Stimulated activated naive CD8-positive, alpha-beta T cell treated with anti-CD3 and anti-CD28 coated beads, Interleukin-15, Interleukin-2, amounts not matched to agents 100 U/mL and 50 U/mL, for 24 hours (primary cell): Measurements from ENCODE around the gene PRSS8.
"Not testable (repeated sequence)": the region's sequence is repeated elsewhere in the genome, so short reads cannot be mapped to it uniquely, and the experiment has no call there.

Experiments
- ATAC-seq: fragments of 150-1000 bp; cut with Tn5 transposase; one replicate; pipeline ENCODE4 v1.10.0; 2021
- DNase-seq: peaks from one replicate; pipeline ENCODE4 v3.0.0; 2021

PRSS8 gene

DNA sequence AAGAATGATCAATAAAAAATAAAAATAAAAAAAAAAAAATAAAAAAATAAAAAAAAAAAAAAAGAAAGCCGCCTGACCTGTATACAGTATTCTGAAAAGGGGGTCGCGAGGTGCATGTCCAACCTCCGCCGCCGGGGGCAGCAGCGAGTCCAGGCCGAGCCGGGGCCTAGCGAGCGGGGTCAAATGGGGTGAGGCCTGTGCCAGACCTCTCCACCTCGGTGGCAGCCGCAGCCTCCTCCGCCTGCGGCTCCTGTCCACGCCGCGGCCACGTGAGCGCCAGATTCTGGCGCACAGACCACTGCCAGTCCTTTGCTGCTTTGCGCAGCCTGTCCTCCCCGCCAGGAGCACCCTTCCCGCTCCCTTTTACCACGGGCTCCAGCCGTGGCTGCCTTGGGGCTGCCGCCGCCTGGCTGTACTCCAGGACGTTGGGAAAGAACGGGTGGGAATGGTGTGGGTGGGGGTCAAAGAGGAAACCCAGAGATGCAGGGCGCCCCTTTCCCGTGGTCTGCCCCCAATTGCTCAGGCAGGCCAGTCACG lies 29.8 kb downstream of the PRSS8 start:
- DNase-seq: peak; percentile 95
- peak; percentile 63 for ATAC-seq

DNA sequence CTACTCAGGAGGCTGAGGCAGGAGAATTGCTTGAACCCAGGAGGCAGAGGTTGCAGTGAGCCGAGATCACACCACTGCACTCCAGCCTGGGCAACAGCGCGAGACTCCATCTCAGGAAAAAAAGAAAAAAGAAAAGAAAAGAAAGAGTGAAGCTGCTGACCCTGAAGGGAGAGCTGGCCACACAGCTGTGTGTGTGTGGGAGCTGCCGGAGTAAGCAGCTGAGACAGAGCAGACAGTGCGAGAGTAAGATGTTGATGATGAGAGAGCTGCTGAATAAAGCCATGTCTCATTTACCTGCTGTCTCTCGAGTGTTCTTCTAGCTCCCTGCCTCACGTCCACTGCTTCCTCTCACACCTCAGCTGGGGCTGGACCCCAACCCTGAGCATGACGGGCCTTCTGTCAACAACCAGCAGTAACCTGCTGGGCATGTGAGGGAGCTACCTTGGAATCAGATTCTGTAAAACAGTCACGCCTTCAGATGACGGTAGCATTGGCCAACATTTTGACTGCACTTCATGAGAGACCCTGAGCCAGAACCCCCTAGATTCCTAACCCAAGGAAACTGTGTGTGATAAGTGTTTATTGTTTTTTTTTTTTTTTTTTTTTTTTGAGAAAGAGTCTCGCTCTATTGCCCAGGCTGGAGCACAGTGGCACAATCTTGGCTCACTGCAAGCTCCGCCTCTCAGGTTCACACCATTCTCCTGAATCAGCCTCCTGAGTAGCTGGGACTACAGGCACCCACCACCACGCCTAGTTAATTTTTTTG lies 34.5 kb downstream of the PRSS8 start:
- not testable (repeated sequence) for DNase-seq, ATAC-seq

DNA sequence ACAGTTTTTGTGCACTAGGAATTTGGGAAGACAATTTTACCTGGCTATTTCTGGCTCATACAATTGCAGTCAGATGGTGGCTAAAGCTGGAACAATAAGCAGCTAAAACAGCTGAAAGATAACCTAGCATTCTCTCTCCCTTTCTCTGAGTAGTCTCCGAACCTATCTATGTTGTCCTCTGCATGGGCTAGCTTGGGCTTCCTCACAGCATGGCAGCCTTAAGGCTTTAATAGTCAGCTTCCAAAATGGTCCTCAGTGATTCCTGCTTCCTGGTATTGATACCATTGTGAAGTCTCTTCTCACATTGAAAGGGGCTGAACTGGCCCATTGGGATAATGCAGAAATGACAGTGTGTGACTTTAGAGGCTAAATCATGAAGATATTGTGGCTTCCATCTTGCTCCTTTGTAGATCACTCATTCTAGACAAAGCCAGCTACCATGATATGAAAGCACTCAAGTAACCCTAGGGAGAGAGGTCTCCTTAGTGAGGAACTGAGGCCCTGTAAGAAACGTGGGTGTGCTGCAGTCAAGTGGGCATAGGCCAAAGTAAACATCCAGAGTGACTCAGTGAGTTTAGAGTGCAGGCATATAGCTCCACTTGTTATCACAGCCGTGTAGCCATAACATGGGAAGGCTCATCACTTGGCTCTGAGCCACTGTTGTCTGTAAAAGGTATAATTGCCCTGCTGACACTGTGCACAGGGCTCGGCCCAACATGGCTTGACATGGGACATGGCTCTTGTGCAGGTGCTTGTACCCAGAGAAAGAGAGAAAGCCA lies 35.5 kb downstream of the PRSS8 start:
- DNase-seq (no peak), ATAC-seq (no peak)

DNA sequence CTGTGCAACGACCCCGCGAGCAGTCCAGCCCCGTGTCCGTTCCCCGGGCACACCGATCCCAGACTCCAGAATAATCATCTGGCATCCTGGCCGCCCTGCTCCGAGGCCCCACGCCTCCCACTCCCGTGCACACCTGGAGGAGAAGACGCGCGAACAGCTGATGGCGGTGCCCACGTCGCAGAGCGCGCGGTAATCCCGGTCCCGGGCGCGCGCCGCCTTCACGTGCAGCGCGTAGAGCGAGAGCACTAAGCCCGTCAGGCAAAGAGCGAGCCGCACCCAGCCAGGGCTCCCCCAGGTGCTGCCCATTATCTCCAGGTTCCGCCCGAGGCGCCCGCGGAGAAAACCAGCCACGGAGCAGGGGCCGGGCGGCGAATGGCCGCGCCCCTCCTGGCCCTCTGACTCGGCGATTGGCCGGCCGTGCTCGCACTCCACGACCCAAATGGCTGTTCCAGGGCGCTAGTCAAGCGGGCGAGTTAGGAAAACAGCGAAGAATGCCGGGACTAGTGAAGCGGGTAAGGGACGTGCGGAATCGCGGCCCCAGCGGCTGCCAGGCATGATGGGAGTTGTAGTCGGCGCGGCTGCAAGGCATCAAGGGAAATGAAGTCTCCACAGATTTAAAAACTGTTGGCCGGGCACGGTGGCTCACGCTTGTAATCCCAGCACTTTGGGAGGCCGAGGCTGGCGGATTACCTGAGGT lies 41.0 kb downstream of the PRSS8 start, which contains the start of gene VKORC1:
TSS of gene VKORC1 (minus strand) at position 374 of the 697 bp plus-strand sequence. CDS start at position 306, 68 bp downstream.
- peak; percentile 90 for DNase-seq
- peak; percentile 94 for ATAC-seq

DNA sequence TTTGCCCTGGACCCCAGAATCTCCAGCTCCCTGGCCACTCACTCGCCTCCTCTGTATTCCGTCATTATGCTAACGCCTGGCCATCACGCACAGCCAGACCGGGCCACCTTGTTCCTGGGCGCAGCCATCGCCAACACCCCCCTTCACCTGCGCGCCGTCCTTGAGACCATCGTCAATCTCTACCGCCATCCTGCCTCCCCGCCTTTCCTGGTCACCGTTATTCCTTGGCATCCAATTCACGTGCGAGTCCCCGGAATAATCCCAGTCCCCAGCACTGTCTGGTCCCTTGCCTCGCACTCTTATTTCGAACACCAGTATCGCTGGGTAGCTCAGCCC lies 41.5 kb downstream of the PRSS8 start:
- ATAC-seq (no peak), DNase-seq (peak; percentile 28)

DNA sequence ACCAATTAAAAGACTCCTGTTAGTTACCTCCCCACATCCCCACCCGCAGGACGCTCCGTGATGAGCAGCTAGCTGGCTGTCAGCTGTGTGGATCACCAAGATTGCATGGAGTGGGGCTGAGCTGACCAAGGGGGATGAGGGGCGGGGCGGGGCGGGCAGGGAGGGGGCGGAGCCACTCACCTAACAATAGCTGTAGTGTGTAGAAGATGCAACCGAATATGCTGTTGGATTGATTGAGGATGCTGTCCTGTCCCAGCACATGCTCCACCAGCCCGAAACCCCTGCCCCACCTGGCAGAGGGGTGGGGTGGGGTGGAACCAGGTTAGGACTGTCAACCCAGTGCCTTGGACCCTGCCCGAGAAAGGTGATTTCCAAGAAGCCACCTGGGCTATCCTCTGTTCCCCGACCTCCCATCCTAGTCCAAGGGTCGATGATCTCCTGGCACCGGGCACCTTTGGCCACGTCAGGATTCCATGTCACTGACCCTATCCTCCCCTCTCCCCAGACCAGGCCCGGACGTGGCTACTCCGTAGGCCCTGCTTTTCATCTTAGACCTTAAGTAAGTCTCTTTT lies 42.3 kb downstream of the PRSS8 start:
- no peak for ATAC-seq

DNA sequence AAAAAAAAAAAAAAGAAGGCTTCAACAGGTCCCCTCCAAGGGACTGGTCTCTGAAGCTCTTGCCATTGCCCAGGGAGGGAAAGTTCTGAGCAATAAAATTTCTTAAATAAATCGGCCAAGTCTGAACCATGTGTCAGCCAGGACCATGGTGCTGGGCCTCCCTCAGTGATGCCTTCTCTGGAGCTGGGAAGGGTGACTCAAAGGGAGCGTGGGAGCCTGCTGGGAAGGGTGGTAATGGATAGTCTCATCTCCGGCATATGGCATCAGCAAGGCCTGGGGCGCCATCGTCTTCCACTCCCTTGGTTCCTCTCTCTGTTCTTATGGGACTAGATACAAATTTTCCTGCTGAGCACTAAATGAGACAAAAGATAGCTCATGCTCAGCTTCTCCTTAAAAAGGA lies 43.2 kb downstream of the PRSS8 start:
- no peak for DNase-seq
- ATAC-seq: no peak

More for the DNA sequence above, 42.3 kb downstream of the PRSS8 start:
- DNase-seq: no peak

DNA sequence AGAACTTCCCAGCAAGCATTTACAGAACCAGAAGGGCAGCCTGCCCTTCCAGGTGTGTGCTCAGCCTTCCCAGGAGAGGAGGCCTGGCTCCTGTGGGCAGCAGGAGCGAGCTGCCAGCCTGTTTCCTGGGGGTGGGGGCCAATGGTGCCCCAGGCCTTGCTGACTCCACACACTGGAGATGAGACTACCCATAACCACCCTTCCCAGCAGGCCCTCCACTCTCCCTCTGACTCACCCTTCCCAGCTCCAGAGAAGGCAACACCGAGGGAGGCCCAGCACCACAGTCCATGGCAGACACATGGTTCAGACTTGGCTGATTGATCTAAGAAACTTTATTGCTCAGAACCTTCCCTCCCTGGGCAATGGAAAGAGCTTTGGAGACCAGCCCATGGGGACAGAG lies 45.0 kb downstream of the PRSS8 start:
- ATAC-seq (no peak), DNase-seq (no peak)

DNA sequence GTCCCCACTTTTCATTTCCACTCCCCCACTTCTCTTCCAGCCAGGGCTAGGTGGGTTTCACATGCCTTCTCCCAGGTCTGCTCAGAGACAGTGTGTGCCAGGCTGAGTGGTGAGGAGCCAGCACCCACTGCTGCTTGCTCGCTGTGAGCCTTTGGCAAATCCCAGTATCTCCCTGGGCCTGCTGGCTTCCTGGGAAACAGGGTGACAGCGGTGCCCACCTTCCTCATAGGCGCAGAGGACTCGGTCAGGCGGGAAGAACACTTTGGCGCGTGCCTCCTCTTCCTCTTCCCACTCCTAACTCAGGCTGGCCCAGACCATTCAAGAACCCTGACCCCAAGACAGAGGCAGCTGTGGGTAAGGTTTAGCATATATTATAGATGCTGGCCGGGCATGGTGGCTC lies 46.3 kb downstream of the PRSS8 start:
- no peak for DNase-seq
- no peak for ATAC-seq

DNA sequence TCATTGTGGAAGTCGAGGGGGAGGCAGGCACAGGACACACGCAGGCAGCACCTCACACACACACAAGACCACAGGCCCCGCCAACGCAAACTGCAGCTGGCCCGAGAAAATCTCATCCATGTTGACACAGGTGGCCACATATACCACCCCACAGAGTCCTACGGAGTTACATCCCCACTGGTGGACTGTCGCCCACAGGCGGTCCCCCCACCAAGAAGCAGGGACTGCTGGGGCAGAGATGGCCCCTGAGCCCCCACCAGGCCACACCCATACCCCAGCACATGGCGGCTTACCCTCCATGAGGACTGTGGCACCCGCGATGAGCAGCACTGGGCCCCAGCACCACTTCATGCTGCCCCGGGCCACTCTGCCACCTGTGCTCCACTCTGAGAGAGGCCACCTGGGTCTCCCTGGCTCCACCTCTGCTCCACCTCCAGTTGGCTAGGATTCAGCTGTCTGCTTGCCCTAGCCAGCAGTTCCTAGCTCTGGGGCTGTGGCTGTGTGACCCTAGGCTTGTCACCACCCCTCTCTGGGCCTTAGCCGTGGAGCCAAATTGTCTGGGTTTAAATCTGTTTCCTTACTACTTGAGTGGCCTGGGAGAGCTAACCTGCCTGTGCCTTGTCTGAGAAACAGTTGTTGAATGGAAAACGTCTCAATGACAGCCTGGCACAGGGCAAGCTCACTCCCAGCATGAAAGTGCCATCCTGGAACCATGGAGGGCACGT lies 46.9 kb downstream of the PRSS8 start, which contains the start of gene PRSS53:
TSS of gene PRSS53 (minus strand) at position 485 of the 725 bp plus-strand sequence. CDS start at position 351, 134 bp downstream.
- ATAC-seq: no peak
- no peak for DNase-seq

DNA sequence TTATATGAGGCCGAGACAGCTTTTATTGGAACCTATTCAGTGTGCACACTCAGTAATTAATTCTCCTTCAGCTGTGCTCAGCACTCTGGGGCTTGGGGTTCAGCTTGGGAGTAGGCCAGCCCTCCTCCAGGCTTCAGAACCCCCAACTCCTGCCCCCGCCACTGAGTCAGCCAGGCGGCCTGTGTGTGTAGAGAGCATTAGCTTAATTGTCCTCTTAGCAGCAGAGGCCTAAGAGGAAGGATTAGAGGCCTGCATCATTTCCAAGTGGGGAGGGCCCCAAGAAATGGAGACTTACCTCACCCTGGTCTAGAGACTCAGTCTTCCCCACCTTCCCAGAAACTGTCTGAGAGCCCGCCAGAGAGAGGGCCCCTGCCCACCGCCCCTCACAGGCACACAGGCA lies 47.6 kb downstream of the PRSS8 start:
- DNase-seq (no peak), ATAC-seq (no peak)

DNA sequence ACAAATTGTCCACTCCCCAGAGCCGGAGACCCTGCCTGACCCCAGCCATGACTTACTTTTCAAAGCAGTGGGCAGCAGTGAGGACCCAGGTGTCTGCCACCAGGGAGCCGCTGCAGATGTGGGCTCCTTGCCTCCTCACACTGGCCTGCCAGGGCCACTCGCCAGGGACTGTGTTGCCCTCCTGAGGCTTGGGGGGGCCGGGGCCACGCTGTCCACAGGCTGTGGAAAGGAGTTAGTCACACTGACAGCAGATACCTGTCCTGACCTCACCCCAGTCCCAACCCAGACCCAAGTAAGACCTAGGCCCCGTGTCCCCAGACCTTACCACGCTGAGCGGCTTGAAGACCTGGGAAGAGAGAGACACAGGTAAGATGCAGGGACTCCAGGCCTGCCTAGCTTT lies 48.0 kb downstream of the PRSS8 start:
- no peak for DNase-seq
- no peak for ATAC-seq

DNA sequence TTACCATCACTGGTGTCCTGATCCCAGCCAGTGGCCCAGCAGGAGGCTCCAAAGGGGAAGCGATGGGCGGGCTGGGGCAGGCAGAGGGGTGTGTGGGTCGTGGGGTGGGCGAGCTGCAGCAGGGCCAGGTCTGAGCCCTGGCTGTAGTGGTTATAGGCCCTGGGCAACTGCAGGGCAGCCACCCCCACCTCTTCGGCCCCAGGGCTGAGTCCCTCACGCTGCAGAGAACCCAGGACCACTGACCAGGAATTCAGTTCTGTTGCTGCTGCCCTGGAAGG lies 49.0 kb downstream of the PRSS8 start:
- DNase-seq (no peak), ATAC-seq (no peak)

DNA sequence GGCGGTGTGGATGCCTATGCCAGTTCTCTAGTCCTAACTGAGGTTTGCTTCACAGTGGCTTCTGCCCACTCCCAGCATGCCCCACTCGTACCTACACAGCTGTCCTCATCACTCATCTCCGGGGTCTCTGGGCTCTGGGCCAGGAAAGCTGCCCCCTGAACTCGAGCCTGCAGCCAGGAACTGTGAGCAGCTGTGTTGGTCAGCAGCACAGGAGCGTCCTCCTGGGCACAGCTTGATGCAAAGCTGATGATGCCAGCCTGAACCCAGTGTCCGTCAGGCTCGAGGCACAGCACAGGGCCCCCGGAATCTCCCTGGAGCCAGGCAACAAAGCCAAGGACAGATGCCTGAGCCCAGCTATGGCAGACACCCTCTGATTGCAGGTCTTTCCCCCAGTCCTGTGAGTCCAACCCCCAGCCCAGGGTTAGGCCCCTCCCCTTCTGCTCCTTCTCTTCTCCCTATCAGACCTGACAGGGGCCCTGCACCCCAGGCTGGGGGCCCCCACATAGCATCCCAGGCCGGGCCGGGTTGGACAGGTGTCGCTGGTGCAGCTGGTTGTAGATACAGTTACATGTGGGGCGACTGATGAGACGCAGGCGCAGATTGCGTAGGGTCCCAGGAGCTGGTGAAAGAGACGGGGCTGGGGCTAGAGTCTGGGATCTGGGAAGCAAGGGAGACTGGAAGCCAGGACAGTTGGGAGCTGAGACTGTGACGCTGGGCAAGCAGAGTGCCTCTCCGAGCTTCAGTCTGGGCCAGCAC lies 49.5 kb downstream of the PRSS8 start:
- no peak for ATAC-seq
- no peak for DNase-seq

DNA sequence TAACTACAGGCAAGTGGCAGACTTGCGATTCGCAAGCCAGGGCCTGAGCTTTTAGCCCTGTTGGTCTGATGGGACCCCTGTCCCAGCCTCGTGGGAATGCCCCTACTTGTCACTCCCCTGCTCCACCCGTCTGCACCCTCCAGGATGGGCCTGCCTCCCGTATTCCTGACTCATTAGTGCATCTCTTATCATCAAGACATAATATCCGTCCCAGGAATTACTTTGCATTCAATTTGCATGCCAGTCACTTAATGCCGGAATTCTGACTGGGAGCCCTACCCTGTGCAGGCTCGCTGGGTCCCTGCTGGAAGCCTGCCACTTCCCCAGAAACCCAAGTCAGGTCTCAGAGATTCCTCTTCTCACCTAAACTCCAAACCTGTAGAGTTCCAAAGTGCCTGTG lies 50.1 kb downstream of the PRSS8 start:
- no peak for DNase-seq

DNA sequence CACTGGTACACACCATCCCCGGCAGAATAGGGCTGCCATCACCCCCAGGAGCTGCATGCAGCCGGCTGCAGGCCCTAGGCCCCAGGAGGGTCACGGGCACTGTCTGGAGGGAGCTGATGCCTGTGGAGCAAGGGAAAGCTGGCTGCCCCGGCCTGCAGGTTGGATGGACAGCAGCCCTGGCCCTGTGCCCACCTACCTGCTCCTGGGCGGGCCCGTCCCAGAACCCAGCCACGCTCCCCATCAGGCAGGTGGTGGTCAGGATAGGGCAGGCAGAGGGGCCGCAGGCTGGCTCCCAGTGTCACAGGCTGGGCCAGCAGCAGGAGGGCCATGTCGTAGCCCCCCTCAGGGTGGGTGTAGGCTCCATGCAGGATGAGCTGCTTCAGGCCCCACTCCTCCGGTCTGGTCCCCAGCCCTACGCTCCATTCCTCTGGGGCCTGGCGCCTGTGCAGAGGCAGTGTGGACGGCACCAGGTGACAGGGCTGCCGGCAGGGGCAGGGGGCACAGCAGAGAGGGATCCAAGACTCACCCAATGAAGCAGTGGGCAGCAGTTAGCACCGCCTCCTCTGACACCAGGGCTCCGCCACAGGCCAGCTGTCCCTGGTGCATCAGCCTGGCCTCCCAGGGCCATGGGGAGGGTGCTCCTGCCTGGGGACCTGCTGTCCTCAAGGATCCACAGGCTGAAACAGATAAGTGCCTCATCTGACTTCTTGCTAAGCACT lies 50.8 kb downstream of the PRSS8 start:
- no peak for ATAC-seq
- no peak for DNase-seq

More for the DNA sequence above, 50.1 kb downstream of the PRSS8 start:
- ATAC-seq: no peak

DNA sequence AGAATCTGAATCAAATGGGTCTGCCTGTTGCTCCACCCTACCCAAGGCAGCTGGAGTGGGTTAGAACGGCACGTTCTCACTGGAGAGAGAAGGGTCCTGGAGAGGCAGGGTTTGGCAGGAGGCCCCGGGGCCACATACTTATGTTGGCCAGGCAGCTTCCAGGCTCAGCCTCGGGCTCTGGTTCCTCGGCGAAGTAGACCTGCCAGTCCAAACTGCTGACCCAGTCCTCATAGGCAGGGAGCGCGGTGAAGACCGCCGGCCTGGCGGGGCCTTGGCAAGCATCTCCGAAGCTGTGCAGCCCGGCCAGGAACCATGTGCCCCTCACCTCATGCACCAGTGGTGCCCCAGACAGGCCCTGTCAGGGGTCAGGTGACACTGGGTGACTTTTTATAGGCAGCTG lies 51.5 kb downstream of the PRSS8 start:
- DNase-seq: no peak
- no peak for ATAC-seq

DNA sequence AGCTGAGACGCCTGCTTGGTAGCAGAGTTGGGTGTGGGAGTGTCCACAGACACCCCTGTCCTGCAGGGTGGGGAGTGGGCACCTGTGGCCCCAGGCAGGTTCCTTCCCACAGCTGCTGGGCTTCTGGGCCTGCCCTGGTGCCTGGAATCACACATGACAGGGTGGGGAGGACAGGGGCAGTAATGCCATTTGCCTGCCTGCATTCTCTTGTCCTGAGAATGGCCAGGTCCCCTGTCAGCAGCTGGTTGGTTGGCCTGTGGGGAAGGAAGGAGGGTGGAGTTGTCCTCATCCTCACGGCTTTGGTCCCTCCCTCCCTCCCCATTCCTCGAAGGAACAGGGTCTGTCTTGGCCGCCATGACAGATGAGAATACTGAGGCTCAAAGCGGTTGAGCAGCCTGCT lies 52.0 kb downstream of the PRSS8 start:
- no peak for ATAC-seq

DNA sequence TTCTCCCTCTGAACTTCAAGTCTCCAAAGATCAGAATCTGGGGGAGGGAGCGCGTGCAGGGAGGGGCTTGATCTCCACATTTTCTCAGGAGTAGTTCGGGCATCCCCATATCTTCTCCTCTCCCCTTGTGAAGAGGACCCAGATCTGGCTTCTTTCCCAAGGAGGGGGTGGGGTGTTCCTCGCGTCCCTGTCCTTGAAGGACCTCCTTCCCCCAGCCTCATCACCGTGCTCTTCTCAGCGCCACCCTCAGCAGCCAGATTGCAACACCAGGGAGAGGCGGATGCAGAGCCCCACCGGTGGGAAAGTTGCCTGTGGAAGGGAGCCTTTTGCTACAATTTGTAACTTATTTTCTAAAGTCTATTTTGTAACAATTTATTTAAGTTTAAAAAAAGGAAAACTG lies 52.4 kb downstream of the PRSS8 start:
- ATAC-seq (no peak), DNase-seq (no peak)

More for the DNA sequence above, 52.0 kb downstream of the PRSS8 start:
- DNase-seq: no peak

DNA sequence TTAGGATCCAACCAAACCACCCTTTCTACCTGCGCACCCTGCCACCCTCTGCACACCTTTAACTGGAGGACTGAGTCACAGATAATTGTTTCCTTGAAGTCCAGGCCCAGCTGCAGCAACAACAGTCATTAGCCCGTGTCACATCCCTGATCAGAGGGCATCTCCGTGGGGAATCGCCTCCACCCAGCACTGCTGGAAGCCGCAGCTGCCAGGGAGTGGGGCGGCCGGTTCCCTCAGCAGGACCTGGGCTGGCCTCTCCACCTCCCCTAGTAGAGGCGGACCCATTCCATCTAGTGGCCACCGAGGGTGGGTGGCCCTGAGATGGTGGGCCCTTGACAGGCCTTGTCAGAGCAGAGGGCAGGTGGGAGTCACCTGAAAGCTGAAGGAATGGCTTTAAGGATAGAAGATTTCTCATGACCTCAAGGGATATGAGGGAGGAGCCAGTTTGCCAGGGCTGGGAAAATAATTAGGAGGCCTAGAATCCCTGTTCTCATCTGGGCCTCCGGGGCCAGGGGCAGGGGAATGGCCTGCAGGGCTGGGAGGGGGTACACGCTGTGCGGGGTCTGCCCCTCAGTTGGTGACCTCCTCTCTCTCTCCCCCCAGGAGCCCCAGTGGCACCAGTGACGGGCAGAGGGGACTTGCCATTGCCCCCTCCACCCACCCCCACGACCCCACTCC lies 53.0 kb downstream of the PRSS8 start:
- DNase-seq (no peak), ATAC-seq (no peak)
